Measurements from ENCODE around the gene AMMECR1L.

- TF ChIP-seq CTCF (conservative IDR thresholded peaks at IDR 0.05; ENCODE audit: low read depth in 2 of 2), result no peak
- no peak for TF ChIP-seq POLR2AphosphoS5 (IDR thresholded peaks at IDR 0.05; ENCODE audit: low read depth)
- no peak for TF ChIP-seq EZH2 (IDR thresholded peaks at IDR 0.05; ENCODE audit: low read depth, unreplicated experiment)
- no peak for TF ChIP-seq EZH2phosphoT487 (IDR thresholded peaks at IDR 0.05; ENCODE audit: unreplicated experiment)
- TF ChIP-seq REST (IDR thresholded peaks at IDR 0.05; ENCODE audit: unreplicated experiment), result no peak
- TF ChIP-seq CREB1 (CRISPR knock-in tag; IDR thresholded peaks at IDR 0.05; ENCODE audit: low read depth), result no peak
- no peak for TF ChIP-seq JUNB (IDR thresholded peaks at IDR 0.05; ENCODE audit: unreplicated experiment)
- no peak for TF ChIP-seq STAT1 (IDR thresholded peaks at IDR 0.05; ENCODE audit: unreplicated experiment)
- TF ChIP-seq ZNF114 (CRISPR knock-in tag; IDR thresholded peaks at IDR 0.05), result no peak
- TF ChIP-seq NANOG (IDR thresholded peaks at IDR 0.05; ENCODE audit: borderline replicate concordance), result no peak
- no peak for TF ChIP-seq ZNF331 (CRISPR knock-in tag; IDR thresholded peaks at IDR 0.05; ENCODE audit: low read depth)
- no peak for TF ChIP-seq ZNF462 (CRISPR knock-in tag; IDR thresholded peaks at IDR 0.05)
- no peak for TF ChIP-seq ETS1 (IDR thresholded peaks at IDR 0.05)
Measured at GRCh38 chr2:127913808-127914457, 28.2 kb upstream of the AMMECR1L start.
